H9 (cell line): ENCODE data around the gene CYP1A1. TPM values are rescaled to one million over a fixed set of nuclear protein-coding genes. Genes with fewer than 3 reads are reported as not detected.
A peak's percentile ranks its signal among the peaks of the same experiment; 100 is the strongest.

ENCODE experiments used
- DNase-seq: peaks from one replicate; pipeline ENCODE4 v3.0.0-alpha.2; 2017
- H2AFZ ChIP-seq: one replicate; pipeline ENCODE4 v1.6.1; 2013; ENCODE audit warnings: mild to moderate bottlenecking, low read length, control low read depth, moderate library complexity
- H2AK5ac ChIP-seq: 2 replicates; pipeline ENCODE4 v1.6.1; 2013; ENCODE audit warnings: low read length, control low read depth, mixed read lengths; ENCODE audit not compliant: insufficient read length
- H2BK120ac ChIP-seq: one replicate; pipeline ENCODE4 v1.6.1; 2013; ENCODE audit warnings: low read depth, mild to moderate bottlenecking, low read length, control low read depth, inconsistent platforms; ENCODE audit not compliant: poor library complexity, severe bottlenecking
- H2BK12ac ChIP-seq: 2 replicates; pipeline ENCODE4 v1.6.1; 2013; ENCODE audit warnings: low read length, control low read depth, mixed read lengths, low read depth; ENCODE audit not compliant: insufficient read length
- H2BK15ac ChIP-seq: 2 replicates; pipeline ENCODE4 v1.6.1; 2013; ENCODE audit warnings: low read depth, low read length, control low read depth
- H2BK20ac ChIP-seq: one replicate; pipeline ENCODE4 v1.6.1; 2013; ENCODE audit warnings: low read depth, mild to moderate bottlenecking, low read length, control low read depth, inconsistent platforms; ENCODE audit not compliant: poor library complexity, severe bottlenecking
- H2BK5ac ChIP-seq: 2 replicates; pipeline ENCODE4 v1.6.1; 2013; ENCODE audit warnings: low read length, control low read depth, mixed read lengths; ENCODE audit not compliant: insufficient read length
- H3K14ac ChIP-seq: 2 replicates; pipeline ENCODE4 v1.6.1; 2013; ENCODE audit warnings: low read length, control low read depth; ENCODE audit not compliant: insufficient read depth
- H3K18ac ChIP-seq: 2 replicates; pipeline ENCODE4 v1.6.1; 2013; ENCODE audit warnings: low read depth, mild to moderate bottlenecking, mixed read lengths, low read length, control low read depth; ENCODE audit not compliant: insufficient read length
- H3K23ac ChIP-seq: 2 replicates; pipeline ENCODE4 v1.6.1; 2013; ENCODE audit warnings: low read length, control low read depth, mixed read lengths, low read depth; ENCODE audit not compliant: insufficient read length
- H3K23me2 ChIP-seq: 2 replicates; pipeline ENCODE4 v1.6.1; 2013; ENCODE audit warnings: low read depth, mild to moderate bottlenecking, mixed read lengths, low read length, control low read depth; ENCODE audit not compliant: insufficient read length, poor library complexity, severe bottlenecking
- H3K27ac ChIP-seq: 2 replicates; pipeline ENCODE4 v1.5.1; 2013; ENCODE audit warnings: low read length, control low read depth, mixed read lengths, low read depth; ENCODE audit not compliant: insufficient read length
- H3K27me3 ChIP-seq: 2 replicates; pipeline ENCODE4 v1.6.1; 2013; ENCODE audit warnings: low read length, control low read depth, inconsistent platforms; ENCODE audit not compliant: insufficient read depth
- H3K4ac ChIP-seq: 2 replicates; pipeline ENCODE4 v1.6.1; 2013; ENCODE audit warnings: low read depth, mild to moderate bottlenecking, control low read depth, inconsistent platforms, low read length, moderate library complexity
- H3K4me1 ChIP-seq: 2 replicates; pipeline ENCODE4 v1.6.1; 2013; ENCODE audit warnings: low read length, control low read depth, inconsistent platforms; ENCODE audit not compliant: insufficient read depth
- H3K4me2 ChIP-seq: 2 replicates; pipeline ENCODE4 v1.6.1; 2013; ENCODE audit warnings: low read length, control low read depth, mixed read lengths; ENCODE audit not compliant: insufficient read length, insufficient read depth
- H3K56ac ChIP-seq: 2 replicates; pipeline ENCODE4 v1.6.1; 2013; ENCODE audit warnings: low read depth, mild to moderate bottlenecking, mixed read lengths, low read length, control low read depth; ENCODE audit not compliant: insufficient read length
- H3K79me1 ChIP-seq: 2 replicates; pipeline ENCODE4 v1.6.1; 2013; ENCODE audit warnings: low read depth, mild to moderate bottlenecking, moderate library complexity, low read length, control low read depth, inconsistent platforms; ENCODE audit not compliant: insufficient read depth, poor library complexity, severe bottlenecking
- H3K79me2 ChIP-seq: 2 replicates; pipeline ENCODE4 v1.6.1; 2013; ENCODE audit warnings: low read length, control low read depth, inconsistent platforms; ENCODE audit not compliant: insufficient read depth
- H3K9ac ChIP-seq: 2 replicates; pipeline ENCODE4 v1.6.1; 2013; ENCODE audit warnings: low read length, control low read depth, mixed read lengths; ENCODE audit not compliant: insufficient read length; ENCODE audit errors: extremely low read depth
- H3K9me3 ChIP-seq: one replicate; pipeline ENCODE4 v1.6.1; 2013; ENCODE audit warnings: low read depth, low read length, inconsistent platforms; ENCODE audit not compliant: control insufficient read depth
- H3T11ph ChIP-seq: one replicate; pipeline ENCODE4 v1.6.1; 2013; ENCODE audit warnings: mild to moderate bottlenecking, low read length, control low read depth, inconsistent platforms
- H4K20me1 ChIP-seq: one replicate; pipeline ENCODE4 v1.6.1; 2013; ENCODE audit not compliant: control insufficient read depth, insufficient read length, insufficient read depth
- H4K5ac ChIP-seq: 2 replicates; pipeline ENCODE4 v1.6.1; 2013; ENCODE audit warnings: low read depth, mild to moderate bottlenecking, mixed read lengths, low read length, control low read depth; ENCODE audit not compliant: insufficient read length
- H4K8ac ChIP-seq: replicated peaks from 2 replicates; pipeline ENCODE4 v1.6.1; 2013; ENCODE audit warnings: low read length, control low read depth, mixed read lengths, low read depth; ENCODE audit not compliant: insufficient read length
- H4K91ac ChIP-seq: 2 replicates; pipeline ENCODE4 v1.6.1; 2013; ENCODE audit warnings: low read depth, mild to moderate bottlenecking, moderate library complexity, mixed read lengths, low read length, control low read depth; ENCODE audit not compliant: insufficient read length
- H3K27ac Mint-ChIP-seq, 3 experiments: 2 replicates in 2 of 3; 3 replicates in 1 of 3; pipeline ENCODE4 v1.8.0; 2020 to 2021; ENCODE audit warnings: mixed read lengths in 3 of 3, mild to moderate bottlenecking in 1 of 3, moderate library complexity in 1 of 3
- H3K27me3 Mint-ChIP-seq: 2 replicates; pipeline ENCODE4 v1.8.0; 2021; ENCODE audit warnings: low read depth, mild to moderate bottlenecking, moderate library complexity, mixed read lengths
- H3K36me3 Mint-ChIP-seq, 3 experiments: 2 replicates in 2 of 3; 3 replicates in 1 of 3; pipeline ENCODE4 v1.8.0; 2020 to 2021; ENCODE audit warnings: low read depth in 3 of 3, mixed read lengths in 3 of 3; ENCODE audit not compliant: insufficient read depth in 1 of 3
- H3K4me1 Mint-ChIP-seq, 2 experiments: 2 replicates each; pipeline ENCODE4 v1.8.0; 2020; ENCODE audit warnings: mixed read lengths in 2 of 2
- H3K4me3 Mint-ChIP-seq, 2 experiments: 2 replicates in 1 of 2; 3 replicates in 1 of 2; pipeline ENCODE4 v1.8.0; 2020 to 2021; ENCODE audit warnings: mild to moderate bottlenecking in 2 of 2, mixed read lengths in 2 of 2, moderate library complexity in 1 of 2
- H3K9me3 Mint-ChIP-seq, 2 experiments: 2 replicates in 1 of 2; 3 replicates in 1 of 2; pipeline ENCODE4 v1.8.0; 2020; ENCODE audit warnings: mild to moderate bottlenecking in 2 of 2, mixed read lengths in 2 of 2, moderate library complexity in 1 of 2
- WGBS: extraction: QIAGEN DNeasy Blood & Tissue Kit; methylation state at CpG from one replicate; pipeline ENCODE4 v1.1.7; 2013; ENCODE audit warnings: missing lambda C conversion rate, low lambda C conversion rate, mixed read lengths; ENCODE audit not compliant: insufficient read length; ENCODE audit errors: extremely low coverage; 5-methylcytosine and 5-hydroxymethylcytosine counted together
- total RNA-seq: library from RNA; stranded (reverse); gene quantifications from 2 replicates; pipeline ENCODE4 v1.2.1, GENCODE V29; 2021
- TF ChIP-seq, protein P1 (sequence below): fragments of 200-600 bp; sonication (generic); conservative IDR thresholded peaks from 3 replicates; pipeline ENCODE4 v1.8.0; 2021; ENCODE audit warnings: antibody characterized with exemption, mild to moderate bottlenecking

The CYP1A1 gene
- total RNA-seq, 1 experiment from 2014 or later: 0.33 TPM

DNA sequence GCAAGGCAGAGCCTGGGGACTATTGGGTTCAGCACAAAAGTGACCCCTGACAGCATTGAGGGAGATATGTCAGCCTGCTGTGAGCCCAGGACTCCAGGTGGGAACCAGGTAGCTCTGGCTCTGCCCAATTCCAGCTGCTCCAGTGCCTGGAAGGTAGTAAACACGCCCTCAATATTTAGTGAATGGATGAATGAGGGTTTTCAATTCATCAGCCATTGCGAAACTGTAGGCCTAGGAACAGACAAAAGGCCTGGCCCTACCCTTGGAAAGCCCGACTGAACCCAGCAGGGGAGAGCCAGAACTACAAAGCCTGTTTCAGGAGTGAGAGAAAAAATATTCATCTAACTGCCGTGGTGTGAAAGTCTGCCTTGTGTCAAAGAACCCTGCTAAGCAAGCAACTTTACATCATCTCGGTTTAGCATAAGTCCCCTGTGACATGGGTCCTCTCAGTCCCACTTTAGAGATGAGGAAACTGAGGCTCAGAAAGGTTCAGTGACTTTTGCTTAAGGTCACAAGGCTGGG, 48.5 kb upstream of the CYP1A1 start:
- Histone ChIP-seq H2AK5ac (no peak overlapping the region), H3K14ac (no peak overlapping the region), H2BK12ac (no peak overlapping the region), H3K27me3 (no peaks in the 10 kb centered on the region; the same call in 1 of the 2 replicates), H3K23ac (no peak overlapping the region), H3K4me1 (no peaks in the 10 kb centered on the region), H3K79me2 (no peaks in the 10 kb centered on the region), H4K5ac (no peak overlapping the region), H2BK15ac (no peak overlapping the region), H3K56ac (no peak overlapping the region), H4K91ac (no peak overlapping the region), H3T11ph (no peak overlapping the region), H3K18ac (no peak overlapping the region), H3K79me1 (no peaks in the 10 kb centered on the region), H3K9me3 (no peaks in the 10 kb centered on the region), H3K27ac (no peak overlapping the region), H2AFZ (no peak overlapping the region), H3K23me2 (no peaks in the 10 kb centered on the region), H4K8ac (no peak overlapping the region), H2BK120ac (no peak overlapping the region), H3K9ac (no peak overlapping the region), H3K4me2 (no peak overlapping the region), H4K20me1 (no peaks in the 10 kb centered on the region), H3K4ac (no peak overlapping the region), H2BK5ac (no peak overlapping the region), H2BK20ac (no peak overlapping the region)
- no peaks in the 10 kb centered on the region for H3K9me3 Mint-ChIP-seq
- H3K4me3 Mint-ChIP-seq: no peak overlapping the region
- WGBS: no CpG with 5 or more reads among the region's 5 CpGs
- H3K27ac Mint-ChIP-seq: peak overlapping the region in 1 of 3 experiments; percentile 40; a peak in 1 of 7 replicates
- TF ChIP-seq, protein P1, sequence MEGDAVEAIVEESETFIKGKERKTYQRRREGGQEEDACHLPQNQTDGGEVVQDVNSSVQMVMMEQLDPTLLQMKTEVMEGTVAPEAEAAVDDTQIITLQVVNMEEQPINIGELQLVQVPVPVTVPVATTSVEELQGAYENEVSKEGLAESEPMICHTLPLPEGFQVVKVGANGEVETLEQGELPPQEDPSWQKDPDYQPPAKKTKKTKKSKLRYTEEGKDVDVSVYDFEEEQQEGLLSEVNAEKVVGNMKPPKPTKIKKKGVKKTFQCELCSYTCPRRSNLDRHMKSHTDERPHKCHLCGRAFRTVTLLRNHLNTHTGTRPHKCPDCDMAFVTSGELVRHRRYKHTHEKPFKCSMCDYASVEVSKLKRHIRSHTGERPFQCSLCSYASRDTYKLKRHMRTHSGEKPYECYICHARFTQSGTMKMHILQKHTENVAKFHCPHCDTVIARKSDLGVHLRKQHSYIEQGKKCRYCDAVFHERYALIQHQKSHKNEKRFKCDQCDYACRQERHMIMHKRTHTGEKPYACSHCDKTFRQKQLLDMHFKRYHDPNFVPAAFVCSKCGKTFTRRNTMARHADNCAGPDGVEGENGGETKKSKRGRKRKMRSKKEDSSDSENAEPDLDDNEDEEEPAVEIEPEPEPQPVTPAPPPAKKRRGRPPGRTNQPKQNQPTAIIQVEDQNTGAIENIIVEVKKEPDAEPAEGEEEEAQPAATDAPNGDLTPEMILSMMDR: no peak
- peaks cover 55% of the 10 kb centered on the region for H3K27me3 Mint-ChIP-seq
- H3K36me3 Mint-ChIP-seq: no peaks in the 10 kb centered on the region
- H3K4me1 Mint-ChIP-seq: peaks cover 40 to 53% of the 10 kb centered on the region in 2 experiments
- no peak for DNase-seq
